Caco-2 (cell line): ENCODE measurements around the gene CRELD1. TPM values are rescaled to one million over a fixed set of nuclear protein-coding genes. Genes with fewer than 3 reads are reported as not detected.
A peak's percentile ranks its signal among the peaks of the same experiment; 100 is the strongest.

Source experiments
- Bru-seq: library from RNA; stranded (reverse); fragments of 400-500 nt; gene quantifications from one replicate; lab custom pipeline; 2021; lab: Mats Ljungman, UMichigan
- BruChase-seq, 2 experiments: library from RNA; stranded (reverse); fragments of 400-500 nt; gene quantifications; one replicate each; lab custom pipeline; 2021; lab: Mats Ljungman, UMichigan
- BruUV-seq: library from RNA; stranded (reverse); fragments of 400-500 nt; replicated peaks from 2 replicates; lab custom pipeline; 2021; lab: Mats Ljungman, UMichigan
- CTCF ChIA-PET: fragments of 300-600 bp; sonication (Branson Sonifier 250); formaldehyde crosslinking; loops from one replicate; lab custom pipeline; 2022; ENCODE audit warnings: antibody characterized with exemption; lab: Charles Lee
- POLR2A ChIA-PET: fragments of 300-600 bp; sonication (Branson Sonifier 250); formaldehyde crosslinking; loops from one replicate; lab custom pipeline; 2022; ENCODE audit warnings: antibody characterized with exemption; lab: Charles Lee
- DNase-seq, 2 experiments: peaks; one replicate each; pipeline versions ENCODE4 v3.0.0 to v3.0.0-alpha.2; 2020 to 2022
- H3K27me3 ChIP-seq: replicated peaks from 2 replicates; pipeline ENCODE4 v1.6.0; 2011; ENCODE audit warnings: low read length; ENCODE audit not compliant: control insufficient read depth, insufficient read depth
- H3K36me3 ChIP-seq: 2 replicates; pipeline ENCODE4 v1.5.1; 2011; ENCODE audit warnings: low read length; ENCODE audit not compliant: control insufficient read depth, insufficient read depth
- H3K4me1 ChIP-seq: fragments of 250-450 bp; sonication (Bioruptor Pico); 2 replicates; pipeline ENCODE4 v1.5.1; 2020; ENCODE audit warnings: mild to moderate bottlenecking
- H3K4me3 ChIP-seq: 2 replicates; pipeline ENCODE4 v1.5.1; 2011; ENCODE audit warnings: low read depth, mild to moderate bottlenecking, control low read depth, low read length
- H3K9me3 ChIP-seq: fragments of 250-450 bp; sonication (Bioruptor Pico); 2 replicates; pipeline ENCODE4 v1.5.1; 2020; ENCODE audit warnings: mild to moderate bottlenecking, moderate library complexity
- H3K27ac Mint-ChIP-seq: one replicate; pipeline ENCODE4 v1.8.0; 2022; ENCODE audit warnings: mixed read lengths; ENCODE audit not compliant: unreplicated experiment
- H3K27me3 Mint-ChIP-seq: one replicate; pipeline ENCODE4 v1.8.0; 2022; ENCODE audit warnings: mixed read lengths; ENCODE audit not compliant: insufficient read depth, unreplicated experiment
- H3K36me3 Mint-ChIP-seq: one replicate; pipeline ENCODE4 v1.8.0; 2022; ENCODE audit warnings: mild to moderate bottlenecking, mixed read lengths; ENCODE audit not compliant: insufficient read depth, unreplicated experiment
- H3K4me1 Mint-ChIP-seq: one replicate; pipeline ENCODE4 v1.8.0; 2022; ENCODE audit warnings: low read depth, mixed read lengths; ENCODE audit not compliant: unreplicated experiment
- H3K4me3 Mint-ChIP-seq: one replicate; pipeline ENCODE4 v1.8.0; 2022; ENCODE audit warnings: mild to moderate bottlenecking, moderate library complexity, mixed read lengths; ENCODE audit not compliant: unreplicated experiment
- H3K9me3 Mint-ChIP-seq: one replicate; pipeline ENCODE4 v1.8.0; 2022; ENCODE audit warnings: mixed read lengths; ENCODE audit not compliant: unreplicated experiment
- intact Hi-C: fragments of 100-400 bp; cut with micrococcal nuclease; formaldehyde crosslinking; loops from one replicate; pipeline ENCODE4 v1.10.0; 2022; ENCODE audit not compliant: unreplicated experiment
- long read RNA-seq: library from polyadenylated mRNA; stranded (forward); transcript quantifications from one replicate; pipeline ENCODE4 v2.0.0, GENCODE V29; 2022
- total RNA-seq: library from RNA; stranded (reverse); gene quantifications from 2 replicates; pipeline ENCODE4 v1.2.3, GENCODE V29; 2022
- TF ChIP-seq, protein P1 (sequence below), 2 experiments: fragments of 200-600 bp in 1 of 2; IDR thresholded peaks; 1 replicate in 1 of 2; 2 replicates in 1 of 2; pipeline versions ENCODE4 v1.5.1 to v1.8.0; 2011 to 2022; ENCODE audit warnings: antibody characterized with exemption in 1 of 2, control low read depth in 1 of 2, inconsistent platforms in 1 of 2, low read depth in 1 of 2, low read length in 1 of 2, mild to moderate bottlenecking in 1 of 2, moderate library complexity in 1 of 2; ENCODE audit not compliant: insufficient read depth in 1 of 2, severe bottlenecking in 1 of 2, unreplicated experiment in 1 of 2

The CRELD1 gene, protein sequence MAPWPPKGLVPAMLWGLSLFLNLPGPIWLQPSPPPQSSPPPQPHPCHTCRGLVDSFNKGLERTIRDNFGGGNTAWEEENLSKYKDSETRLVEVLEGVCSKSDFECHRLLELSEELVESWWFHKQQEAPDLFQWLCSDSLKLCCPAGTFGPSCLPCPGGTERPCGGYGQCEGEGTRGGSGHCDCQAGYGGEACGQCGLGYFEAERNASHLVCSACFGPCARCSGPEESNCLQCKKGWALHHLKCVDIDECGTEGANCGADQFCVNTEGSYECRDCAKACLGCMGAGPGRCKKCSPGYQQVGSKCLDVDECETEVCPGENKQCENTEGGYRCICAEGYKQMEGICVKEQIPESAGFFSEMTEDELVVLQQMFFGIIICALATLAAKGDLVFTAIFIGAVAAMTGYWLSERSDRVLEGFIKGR
- total RNA-seq, result 17.1 and 18.3 TPM in 2 replicates
- Bru-seq, nascent RNA, result percentile 58 among the genes with signal in this experiment
- BruChase-seq, experiment 1, labeled RNA remaining after a 2-hour chase, result percentile 55 among the genes with signal in this experiment
- percentile 58 among the genes with signal in this experiment for BruChase-seq, experiment 2, labeled RNA remaining after a 6-hour chase
- long read RNA-seq, transcript CRELD1-206 (11 exons, 1,778 nt), result major isoform, 10 of 36 reads
- long read RNA-seq, transcript CRELD1-203 (11 exons, 1,728 nt), result minor isoform, 7 of 36 reads
- long read RNA-seq, partial matches to known transcripts, result 9 of 36 reads
- long read RNA-seq, other reads (novel, unspliced or antisense), result 7 of 36 reads

DNA sequence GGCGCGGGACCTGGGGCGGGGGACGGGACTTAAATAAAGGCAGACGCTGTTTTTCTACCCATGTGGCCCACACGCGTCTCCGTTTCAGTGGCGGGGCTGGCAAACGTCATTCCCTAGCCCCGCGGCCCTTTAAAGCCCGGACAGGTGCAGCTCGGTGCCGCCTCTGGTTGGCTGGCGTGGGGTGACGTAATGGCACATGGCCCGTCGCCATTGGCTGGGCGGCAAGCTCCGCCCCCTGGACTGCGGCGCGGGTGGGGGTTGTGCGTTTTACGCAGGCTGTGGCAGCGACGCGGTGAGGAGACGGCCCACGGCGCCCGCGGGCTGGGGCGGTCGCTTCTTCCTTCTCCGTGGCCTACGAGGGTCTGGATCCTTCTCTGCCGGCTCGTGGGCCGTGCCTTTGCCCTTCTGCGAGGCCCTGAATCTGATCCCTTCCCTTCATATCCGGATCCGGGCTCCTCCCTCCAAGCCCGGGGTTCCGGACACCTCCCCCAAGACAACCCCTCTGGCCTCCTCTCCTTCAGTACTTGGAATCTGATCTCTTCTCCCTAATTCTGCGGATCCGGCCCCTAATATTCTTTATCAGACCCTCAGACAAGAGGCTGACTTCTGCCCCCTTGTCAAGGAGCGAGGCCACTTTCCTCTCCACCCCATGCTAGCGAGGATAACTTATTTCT lies at the start of gene CRELD1:
Gene CRELD1, plus strand, starts transcription at position 274 of the 674 bp plus-strand sequence. CDS start 605 bp downstream, outside the sequence.
- peak; percentile 97 to 98 for DNase-seq
- TF ChIP-seq, protein P1, sequence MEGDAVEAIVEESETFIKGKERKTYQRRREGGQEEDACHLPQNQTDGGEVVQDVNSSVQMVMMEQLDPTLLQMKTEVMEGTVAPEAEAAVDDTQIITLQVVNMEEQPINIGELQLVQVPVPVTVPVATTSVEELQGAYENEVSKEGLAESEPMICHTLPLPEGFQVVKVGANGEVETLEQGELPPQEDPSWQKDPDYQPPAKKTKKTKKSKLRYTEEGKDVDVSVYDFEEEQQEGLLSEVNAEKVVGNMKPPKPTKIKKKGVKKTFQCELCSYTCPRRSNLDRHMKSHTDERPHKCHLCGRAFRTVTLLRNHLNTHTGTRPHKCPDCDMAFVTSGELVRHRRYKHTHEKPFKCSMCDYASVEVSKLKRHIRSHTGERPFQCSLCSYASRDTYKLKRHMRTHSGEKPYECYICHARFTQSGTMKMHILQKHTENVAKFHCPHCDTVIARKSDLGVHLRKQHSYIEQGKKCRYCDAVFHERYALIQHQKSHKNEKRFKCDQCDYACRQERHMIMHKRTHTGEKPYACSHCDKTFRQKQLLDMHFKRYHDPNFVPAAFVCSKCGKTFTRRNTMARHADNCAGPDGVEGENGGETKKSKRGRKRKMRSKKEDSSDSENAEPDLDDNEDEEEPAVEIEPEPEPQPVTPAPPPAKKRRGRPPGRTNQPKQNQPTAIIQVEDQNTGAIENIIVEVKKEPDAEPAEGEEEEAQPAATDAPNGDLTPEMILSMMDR (IDR thresholded peaks at IDR 0.05; ENCODE audit: insufficient read depth in 1 of 2, low read depth in 1 of 2, low read length in 1 of 2, severe bottlenecking in 1 of 2, unreplicated experiment in 1 of 2), result no peak
- POLR2A ChIA-PET, result interaction anchor here (0.6 to 2.4 kb wide), 10 partner anchors 8 to 141 kb away, joined by 3 to 49 read pairs (median 8); partner anchors contain the start of genes ARPC4, FANCD2, IL17RC and IL17RE

DNA sequence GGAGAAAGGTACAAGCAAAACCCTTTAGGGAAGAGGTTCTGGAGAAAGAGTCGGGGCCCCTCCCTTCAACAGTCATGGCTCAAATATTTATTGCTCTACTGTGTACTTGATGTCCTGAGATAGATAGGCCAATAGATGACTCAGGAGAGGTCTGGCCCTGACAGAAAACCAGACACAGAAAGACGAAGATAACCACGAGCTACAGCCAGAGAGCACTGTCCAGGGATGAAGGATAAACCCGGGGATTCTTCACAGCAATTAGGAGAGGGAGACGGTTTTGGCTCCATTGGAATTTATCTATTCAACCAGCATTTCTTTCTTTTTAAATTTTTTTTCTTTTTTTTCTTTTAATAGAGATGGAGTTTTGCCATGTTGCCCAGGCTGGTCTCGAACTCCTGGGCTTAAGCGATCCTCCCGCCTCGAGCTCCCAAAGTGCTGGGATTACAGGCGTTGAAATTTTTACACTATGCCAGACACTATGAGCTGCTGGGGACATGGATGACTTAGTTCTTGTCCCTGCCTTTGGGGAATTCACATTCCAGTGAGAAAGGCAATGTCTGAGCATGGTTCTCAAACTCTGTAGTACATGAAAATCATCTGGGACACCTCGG lies 49.0 kb upstream of the CRELD1 start:
- peaks cover 18% of the 10 kb centered on the region for H3K4me1 ChIP-seq
- intact Hi-C loops, result loop anchor here (1.0 kb wide), 2 partner anchors 18 to 31 kb away; partner anchors contain the start of gene IL17RE
- Mint-ChIP-seq H3K4me3 (peak overlapping the region; percentile 56), H3K36me3 (no peaks in the 10 kb centered on the region), H3K27me3 (no peaks in the 10 kb centered on the region), H3K4me1 (peaks cover 25% of the 10 kb centered on the region), H3K27ac (peak overlapping the region; percentile 94), H3K9me3 (no peaks in the 10 kb centered on the region)
- TF ChIP-seq, protein P1 (IDR thresholded peaks at IDR 0.05; ENCODE audit: insufficient read depth in 1 of 2, low read depth in 1 of 2, low read length in 1 of 2, severe bottlenecking in 1 of 2, unreplicated experiment in 1 of 2), result peak in 1 of 2 experiments; percentile 21
- TSS peak; percentile 100 for BruUV-seq
- CTCF ChIA-PET, result interaction anchor here (0.7 to 1.3 kb wide), 2 partner anchors 13 to 30 kb away, joined by 3 to 12 read pairs; no protein-coding TSS in a partner anchor
- H3K27me3 ChIP-seq, result no peaks in the 10 kb centered on the region
- no peaks in the 10 kb centered on the region for H3K9me3 ChIP-seq
- no peak overlapping the region for H3K4me3 ChIP-seq
- POLR2A ChIA-PET, result interaction anchor here (0.5 to 2.0 kb wide), 6 partner anchors 10 to 62 kb away, joined by 3 to 16 read pairs (median 5); partner anchors contain the start of genes CRELD1, IL17RE and RPUSD3
- peak; percentile 83 to 87 for DNase-seq
- no peaks in the 10 kb centered on the region for H3K36me3 ChIP-seq

More for the DNA sequence above, at the start of gene CRELD1:
- CTCF ChIA-PET, result interaction anchor here (0.8 to 4.4 kb wide), 6 partner anchors 8 to 95 kb away, joined by 3 to 81 read pairs (median 10); partner anchors contain the start of gene IL17RC
- Mint-ChIP-seq H3K4me1 (peaks cover 8% of the 10 kb centered on the region), H3K9me3 (no peaks in the 10 kb centered on the region), H3K27me3 (no peaks in the 10 kb centered on the region), H3K27ac (peak within 1 kb of the TSS; percentile 96), H3K4me3 (peak within 1 kb of the TSS; percentile 88), H3K36me3 (peaks cover 31% of the 10 kb centered on the region)
- H3K36me3 ChIP-seq, result peaks cover 1% of the 10 kb centered on the region; the same call in 1 of the 2 replicates
- H3K4me1 ChIP-seq, result peaks cover 6% of the 10 kb centered on the region; the same call in 1 of the 2 replicates
- H3K9me3 ChIP-seq, result no peaks in the 10 kb centered on the region
- intact Hi-C loops, result loop anchor here (1.0 to 5.0 kb wide), 4 partner anchors 31 to 106 kb away; partner anchors contain the start of genes IL17RE, JAGN1 and RPUSD3
- peak within 1 kb of the TSS; percentile 92 for H3K4me3 ChIP-seq
- H3K27me3 ChIP-seq, result no peaks in the 10 kb centered on the region
- BruUV-seq, result no TSS peak
